Suppressor macrophage (primary cell): Measurements from ENCODE around the gene GSTM5.
A peak's percentile ranks its signal among the peaks of the same experiment; 100 is the strongest.
"Not testable (repeated sequence)": the region's sequence is repeated elsewhere in the genome, so short reads cannot be mapped to it uniquely, and the experiment has no call there.

ENCODE experiments used
- DNase-seq, 4 experiments: peaks; one replicate each; pipeline ENCODE4 v3.0.0-alpha.2; 2020 to 2022

Gene GSTM5

DNA sequence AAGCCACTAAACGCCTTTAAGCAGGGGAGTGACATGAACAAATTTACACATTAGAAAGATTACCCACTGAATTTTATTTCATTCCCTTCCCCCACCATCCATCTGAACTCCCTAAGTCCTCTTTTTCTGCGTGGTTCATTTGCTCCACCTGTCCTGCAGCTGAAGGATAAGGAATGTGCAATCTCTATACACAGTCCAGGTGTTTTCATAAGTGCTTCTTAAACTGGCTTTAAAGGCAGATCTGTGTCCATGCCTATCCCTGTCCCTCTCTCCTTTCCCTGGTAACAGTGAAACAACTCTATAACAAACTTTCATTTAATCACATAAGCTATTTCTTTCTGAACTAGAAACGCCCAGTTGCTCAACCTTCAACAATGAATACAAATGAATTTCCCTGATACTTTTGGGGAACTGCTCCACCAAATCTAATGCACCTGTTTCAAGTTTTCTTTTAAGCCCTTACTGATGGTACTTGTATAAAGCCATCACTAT is 20.4 kb downstream of the GSTM5 start:
- DNase-seq, result no peak

DNA sequence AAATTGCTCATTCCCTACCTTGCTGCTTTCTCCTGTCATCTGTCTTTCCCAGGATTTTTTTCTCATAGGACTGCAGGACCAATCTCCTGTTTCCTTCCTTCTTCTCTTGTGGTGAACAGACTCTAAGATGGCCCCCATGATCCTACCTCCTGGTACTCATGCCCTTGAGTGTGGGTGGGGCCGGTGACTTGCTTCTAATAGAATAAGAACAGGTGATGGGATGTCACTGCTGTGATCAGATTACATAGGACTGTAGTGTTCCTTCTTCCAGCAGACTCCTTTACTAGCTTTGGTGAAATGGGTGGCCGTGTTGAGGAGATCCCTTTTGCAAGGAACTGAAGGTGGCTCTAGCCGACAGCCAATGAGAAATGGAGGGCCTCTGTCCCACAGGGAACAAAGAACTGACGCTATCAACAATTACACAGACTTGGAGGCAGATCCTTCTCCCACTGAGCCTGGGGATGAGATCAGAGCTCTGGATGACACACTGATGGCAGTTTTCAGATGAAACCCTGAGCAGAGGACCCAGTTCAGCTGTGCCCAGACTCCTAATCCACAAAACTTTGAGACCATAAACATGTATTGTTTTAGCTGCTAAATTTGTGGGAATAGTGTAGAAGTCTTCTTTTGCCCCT is 21.3 kb downstream of the GSTM5 start:
- no peak for DNase-seq

DNA sequence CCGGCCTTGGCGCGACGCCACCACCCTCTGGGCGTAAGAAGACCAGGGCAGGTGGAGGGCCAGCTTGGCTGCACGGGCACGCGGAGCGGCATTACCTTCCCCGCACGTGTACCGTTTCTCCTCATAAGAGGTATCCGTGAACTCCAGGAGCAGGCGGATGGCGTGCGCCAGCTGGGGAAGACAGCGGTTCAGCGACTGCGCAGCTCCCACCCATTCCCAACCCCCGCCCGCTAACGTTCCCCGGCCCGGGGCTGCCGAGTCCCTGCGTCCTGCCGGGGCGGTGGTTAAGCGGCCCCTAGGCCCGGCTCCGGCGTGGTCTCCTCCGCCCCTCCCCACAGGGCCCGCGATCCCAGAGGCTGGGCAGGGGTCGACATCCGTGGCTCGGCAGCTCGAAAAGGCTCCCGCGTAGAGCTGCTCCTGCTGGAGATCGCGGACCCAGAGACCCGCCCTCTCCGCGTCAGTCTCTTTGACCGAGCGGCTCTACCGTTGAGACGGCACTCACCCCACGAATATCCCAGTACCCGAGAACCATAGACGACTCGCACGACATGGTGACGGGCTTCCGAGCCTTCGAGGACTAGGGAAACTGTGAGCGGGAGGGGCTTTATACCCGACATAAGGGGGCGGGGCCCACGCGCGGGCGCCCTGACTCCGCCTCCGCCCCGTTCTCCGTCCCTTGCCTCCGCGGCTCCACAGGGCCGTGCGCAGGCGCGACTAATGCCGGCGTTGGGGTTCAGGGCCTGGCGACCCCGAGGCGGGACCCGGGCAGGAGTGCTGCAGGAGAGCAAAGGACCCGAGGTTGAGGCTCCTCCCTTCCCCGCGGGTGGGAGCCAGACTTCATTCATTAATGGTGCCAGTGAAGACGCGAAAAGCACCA is 27.9 kb downstream of the GSTM5 start:
- peak; percentile 71 to 87 (median 80) for DNase-seq

DNA sequence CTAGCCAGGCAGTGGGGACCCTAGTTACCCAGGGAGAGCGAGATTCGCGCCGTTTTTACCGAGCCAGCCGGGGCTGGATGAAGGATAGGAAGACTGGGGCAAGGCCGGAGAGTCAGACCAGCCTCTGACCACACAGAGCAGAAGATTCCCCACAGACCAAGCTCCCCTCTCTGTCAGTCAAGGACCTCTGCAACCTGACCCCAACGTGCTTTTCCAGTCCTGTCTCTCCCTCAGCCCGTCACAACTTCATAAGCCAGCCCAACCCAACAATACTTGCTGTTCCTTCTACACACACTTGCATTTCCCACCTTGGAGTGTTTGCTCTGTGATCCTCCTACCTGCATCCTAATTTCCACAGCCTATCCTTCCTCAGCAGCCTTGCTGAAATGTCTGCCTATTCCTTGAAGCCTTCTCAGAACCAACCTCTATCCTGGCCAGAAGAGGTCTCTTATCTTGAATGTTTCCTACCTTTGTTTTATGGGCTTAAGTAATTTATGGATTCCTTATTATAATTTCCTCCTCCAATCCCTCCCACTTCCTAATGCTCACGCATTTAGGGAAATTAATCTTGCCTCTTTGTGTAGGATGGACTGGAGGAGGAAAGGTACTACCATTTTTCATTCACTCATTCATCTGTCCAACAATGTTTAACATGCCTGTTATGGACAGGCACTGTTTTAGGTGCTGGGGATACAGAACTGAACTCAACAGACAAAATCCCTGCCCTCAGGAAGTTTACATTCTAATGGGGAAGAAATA is 28.7 kb downstream of the GSTM5 start, which contains the start of gene GSTM3:
Gene GSTM3, minus strand, starts transcription at position 424 of the 759 bp plus-strand sequence. CDS start 751 bp downstream, outside the sequence.
- DNase-seq, result no peak

DNA sequence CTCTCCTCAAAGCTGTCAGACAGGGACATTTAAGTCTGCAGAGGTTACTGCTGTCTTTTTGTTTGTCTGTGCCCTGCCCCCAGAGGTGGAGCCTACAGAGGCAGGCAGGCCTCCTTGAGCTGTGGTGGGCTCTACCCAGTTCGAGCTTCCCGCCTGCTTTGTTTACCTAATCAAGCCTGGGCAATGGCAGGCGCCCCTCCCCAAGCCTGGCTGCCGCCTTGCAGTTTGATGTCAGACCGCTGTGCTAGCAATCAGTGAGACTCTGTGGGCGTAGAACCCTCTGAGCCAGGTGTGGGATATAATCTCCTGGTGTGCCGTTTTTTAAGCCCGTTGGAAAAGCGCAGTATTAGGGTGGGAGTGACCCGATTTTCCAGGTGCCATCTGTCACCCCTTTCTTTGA is 36.3 kb downstream of the GSTM5 start:
- not testable (repeated sequence) for DNase-seq

DNA sequence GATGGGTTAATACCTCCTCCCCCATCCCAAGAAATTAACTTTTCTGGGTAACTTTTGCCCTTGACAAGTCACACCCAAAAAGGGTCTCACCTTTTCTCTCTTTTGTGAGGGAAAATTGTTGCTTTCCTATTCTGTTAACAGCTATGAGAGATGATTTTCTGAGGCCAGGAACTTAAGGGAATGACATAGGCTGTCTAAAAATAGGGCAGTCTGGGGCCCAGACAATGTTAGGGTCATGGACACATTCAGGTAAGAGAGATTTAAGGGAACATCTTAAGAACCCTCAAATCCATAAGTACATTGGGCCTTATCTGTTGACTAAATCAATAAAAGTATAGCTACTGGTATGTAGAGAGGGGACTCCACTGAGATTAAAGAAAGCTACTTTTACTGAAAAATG is 37.2 kb downstream of the GSTM5 start:
- DNase-seq, result no peak

DNA sequence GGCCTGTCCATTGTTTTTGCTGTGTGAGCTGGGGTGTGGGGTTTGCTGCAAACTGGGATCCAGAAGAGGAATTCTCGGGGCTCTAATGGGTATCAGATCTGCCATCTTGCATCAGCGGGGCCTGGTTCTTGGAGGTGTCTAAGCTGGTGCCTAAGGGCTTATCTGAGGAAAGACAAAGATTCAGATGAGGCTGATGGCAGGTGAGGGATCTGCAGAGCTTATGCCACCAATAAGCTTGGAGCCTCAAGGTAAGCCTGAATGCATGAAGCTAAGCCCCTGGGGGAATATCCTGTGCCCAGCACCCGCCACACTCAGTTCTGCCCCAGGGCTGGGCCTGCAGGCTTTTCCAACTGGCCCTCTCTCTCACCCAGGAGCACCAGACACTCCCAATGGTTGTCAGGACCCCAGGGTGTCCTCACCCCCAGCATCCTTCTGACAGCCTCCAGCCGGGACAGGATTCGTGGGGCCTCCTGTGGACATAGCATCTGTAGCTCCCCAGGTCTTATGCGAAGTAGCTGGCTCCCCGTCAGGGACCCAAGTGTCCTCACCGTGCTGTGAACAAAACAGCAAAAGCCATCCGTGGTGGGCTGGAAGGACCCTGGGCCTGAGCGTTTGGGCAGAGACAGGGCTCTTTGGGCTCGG is 38.3 kb downstream of the GSTM5 start:
- DNase-seq, result no peak

DNA sequence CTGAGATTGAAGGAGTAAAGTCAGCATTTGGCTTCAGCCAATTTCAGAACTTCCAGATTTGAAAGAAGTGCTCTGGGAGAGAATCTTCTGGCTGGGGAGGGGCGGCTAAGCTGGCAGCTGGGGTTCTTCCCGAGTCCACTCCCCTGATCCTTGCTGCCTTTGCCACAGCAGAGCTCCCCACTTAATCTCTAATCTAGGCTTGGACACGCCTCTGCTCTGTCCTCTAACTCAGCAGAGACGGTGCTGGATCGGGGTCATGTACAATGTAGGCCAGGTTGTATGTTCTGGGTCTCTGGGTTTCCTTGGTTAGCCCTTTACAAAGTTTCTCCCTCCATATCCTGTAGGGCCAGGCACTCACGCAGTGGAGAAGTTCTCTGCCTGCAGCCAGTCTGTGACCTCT is 38.9 kb downstream of the GSTM5 start:
- DNase-seq, result no peak

DNA sequence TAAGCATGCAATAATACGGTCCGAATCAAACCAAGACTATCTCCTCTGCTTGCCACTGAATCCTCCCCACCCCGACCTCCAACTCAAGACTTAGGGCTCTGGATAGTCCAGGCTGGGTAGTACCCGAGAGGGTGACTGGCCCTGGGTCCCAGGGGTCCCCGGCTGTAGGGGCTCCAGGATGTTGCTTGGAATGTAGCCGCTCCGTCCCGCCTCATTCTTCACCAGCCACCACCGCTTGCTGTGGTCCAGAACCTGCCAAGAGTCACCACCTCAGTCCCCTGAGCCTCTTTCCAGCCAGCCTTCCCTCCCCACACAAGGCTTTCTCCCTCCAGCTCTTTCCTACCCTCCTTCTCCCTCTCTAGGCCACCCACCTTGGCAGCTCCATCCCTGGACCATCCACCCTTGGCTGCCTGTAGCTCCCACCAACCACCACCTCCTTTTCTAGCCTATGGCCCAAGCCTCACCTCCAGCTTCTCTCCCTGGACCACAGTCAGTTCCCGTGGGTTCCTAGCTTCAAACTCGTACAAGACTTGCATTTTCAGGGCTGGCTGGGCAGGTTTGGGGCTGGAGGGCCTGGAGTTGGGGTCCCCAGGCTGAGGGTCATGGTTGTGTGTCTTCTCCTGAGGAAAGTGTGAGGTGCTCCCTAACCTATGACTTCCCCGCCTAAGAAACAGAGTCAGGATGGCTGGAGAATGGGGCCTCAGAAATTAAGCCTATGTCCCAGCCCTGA is 39.6 kb downstream of the GSTM5 start:
- DNase-seq, result no peak

DNA sequence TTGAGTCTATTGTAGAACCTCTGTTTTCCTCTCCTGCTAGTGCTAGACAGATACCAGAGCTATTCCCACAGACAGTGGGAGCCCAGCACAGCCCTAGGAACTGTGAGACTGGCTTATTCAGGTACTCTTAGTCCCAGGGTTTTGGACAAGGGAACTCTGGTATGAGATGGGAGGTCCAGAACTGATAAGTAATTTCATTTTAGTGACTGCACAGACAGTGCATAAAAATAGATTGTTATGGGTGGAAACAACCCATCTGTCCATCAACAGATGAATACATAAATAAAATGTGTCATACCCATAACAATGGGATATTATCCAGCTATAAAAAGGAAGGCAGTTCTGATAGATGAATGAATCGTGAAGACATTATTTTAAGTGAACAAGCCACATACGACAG is 42.7 kb downstream of the GSTM5 start:
- DNase-seq, result no peak

DNA sequence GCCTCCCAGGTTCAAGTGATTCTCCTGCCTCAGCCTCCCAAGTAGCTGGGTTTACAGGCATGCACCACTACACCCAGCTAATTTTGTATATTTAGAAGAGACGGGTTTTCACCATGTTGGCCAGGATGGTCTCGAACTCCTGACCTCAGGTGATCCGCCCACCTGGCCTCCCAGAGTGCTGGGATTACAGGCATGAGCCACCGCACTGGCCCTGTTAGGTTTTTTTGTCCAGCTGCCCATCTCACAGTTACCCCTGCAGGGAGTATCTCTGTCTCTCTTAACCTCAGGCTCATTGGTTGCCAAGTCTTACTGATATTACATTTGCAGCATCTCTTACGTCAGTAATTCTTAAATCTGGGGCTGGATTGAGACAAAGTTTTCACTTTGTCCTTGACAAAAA is 44.3 kb downstream of the GSTM5 start:
- not testable (repeated sequence) for DNase-seq

DNA sequence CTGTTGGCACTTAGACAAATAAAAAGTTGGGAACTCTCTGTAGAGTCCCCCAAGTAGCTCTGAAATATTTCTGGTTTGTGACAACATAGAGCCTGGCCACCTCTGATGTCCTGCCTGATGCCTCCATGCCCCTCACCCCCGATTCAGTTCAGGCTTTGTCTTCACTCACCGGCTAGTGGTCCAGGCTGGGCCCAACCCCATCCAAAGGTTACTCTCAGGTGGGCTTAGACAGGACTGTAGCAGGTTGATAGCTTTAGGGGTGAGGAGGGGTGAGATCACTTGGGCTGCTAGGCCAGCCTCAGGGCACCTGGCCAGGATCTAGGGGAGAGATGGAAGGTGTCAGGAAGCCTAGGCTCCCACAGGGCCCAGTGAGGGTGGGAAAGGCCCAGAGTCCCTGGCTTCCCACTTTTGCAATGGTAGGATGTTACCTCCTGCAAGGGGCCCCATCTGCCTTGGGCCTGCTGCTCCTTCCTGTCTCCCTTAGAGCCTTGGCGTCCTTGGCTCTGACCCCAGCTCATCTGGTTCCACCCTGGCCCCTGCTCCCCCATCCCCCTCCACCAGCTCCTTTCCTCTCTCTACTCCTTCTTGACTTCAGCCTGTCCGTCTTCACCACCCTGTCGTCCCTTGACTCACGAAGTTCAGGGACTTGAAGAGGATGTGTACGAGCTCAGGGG is 44.9 kb downstream of the GSTM5 start:
- DNase-seq, result no peak

DNA sequence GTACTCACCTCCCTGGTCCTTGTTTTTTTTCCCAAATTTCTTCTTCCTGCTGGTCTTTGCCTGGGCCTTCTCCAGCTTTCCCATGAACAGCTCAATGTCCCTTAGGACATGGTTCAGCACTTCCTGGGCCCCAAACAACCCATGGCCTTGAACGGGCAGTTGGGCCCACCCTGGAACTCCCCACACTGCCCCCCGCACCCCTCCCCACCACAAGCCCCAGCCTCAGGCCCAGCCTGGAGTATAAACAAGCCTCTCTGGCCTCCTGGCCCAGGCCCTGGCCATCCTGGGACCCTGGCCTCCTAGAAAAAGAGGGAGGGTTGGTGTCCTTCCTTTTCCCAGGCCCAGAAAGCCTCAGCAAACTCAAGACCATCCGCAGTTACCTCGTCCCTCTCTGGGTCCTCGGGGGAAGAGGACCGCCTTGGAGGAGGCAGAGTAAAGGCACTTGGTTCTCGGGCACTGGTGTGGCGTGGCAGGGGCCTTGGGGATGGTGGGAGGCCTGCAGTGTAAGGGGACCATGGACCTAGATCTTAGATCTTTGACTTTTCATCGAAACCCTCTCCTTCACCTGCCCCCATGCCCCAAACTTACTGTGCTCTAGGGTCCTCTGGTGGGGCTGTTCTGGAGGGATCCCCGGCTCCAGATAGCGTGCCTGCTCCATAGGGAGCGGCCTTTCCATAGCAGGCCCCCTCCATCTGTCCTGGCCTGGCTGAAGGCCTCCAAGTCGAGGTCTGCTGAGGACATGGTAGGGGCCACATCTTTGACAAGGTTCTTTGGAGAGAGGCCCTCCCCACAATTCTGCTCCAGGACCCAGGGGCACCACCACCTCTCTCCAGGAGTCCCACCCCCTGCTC is 46.1 kb downstream of the GSTM5 start:
- no peak for DNase-seq

DNA sequence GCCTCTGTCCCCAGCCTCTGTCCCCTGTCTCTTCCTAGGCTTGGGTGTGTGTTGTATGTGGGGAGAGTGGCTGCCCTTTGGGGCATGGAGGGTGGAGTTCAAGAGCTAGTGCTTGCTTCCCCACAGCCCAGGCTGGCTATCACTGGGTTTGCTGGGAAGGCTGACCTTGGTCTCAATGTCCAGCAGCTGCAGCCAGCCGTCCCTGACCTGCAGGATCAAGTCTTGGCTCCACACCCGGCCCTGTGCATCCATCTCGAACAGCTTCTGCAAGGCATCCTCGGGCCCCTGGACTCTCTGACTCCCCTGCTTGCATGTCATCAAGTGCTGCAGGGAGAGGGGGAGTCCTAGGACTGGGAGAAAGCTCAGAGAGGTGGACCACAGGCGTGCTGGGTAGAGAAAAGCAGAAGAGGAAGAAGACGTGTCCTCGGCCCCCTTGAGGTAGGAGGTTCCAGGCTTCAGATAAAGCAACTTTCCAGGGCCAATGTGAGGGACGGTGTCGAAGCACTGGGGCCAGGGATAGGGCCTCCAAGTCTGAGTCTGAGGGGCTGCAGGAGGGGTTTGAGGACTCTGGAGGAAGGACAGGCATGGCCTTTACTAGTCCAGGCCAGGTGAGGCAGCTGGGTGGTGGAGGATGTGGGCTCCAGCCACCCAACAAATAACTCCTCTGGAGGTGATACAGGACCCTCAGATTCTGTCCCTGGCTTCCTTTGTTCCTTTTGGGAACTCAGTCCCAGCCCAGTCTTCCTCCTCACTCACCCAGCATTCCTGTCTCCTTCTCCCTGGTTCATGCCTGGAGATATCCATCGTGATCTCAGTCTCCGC is 47.7 kb downstream of the GSTM5 start:
- DNase-seq, result peak in 2 of 4 experiments; percentile 29 to 37

DNA sequence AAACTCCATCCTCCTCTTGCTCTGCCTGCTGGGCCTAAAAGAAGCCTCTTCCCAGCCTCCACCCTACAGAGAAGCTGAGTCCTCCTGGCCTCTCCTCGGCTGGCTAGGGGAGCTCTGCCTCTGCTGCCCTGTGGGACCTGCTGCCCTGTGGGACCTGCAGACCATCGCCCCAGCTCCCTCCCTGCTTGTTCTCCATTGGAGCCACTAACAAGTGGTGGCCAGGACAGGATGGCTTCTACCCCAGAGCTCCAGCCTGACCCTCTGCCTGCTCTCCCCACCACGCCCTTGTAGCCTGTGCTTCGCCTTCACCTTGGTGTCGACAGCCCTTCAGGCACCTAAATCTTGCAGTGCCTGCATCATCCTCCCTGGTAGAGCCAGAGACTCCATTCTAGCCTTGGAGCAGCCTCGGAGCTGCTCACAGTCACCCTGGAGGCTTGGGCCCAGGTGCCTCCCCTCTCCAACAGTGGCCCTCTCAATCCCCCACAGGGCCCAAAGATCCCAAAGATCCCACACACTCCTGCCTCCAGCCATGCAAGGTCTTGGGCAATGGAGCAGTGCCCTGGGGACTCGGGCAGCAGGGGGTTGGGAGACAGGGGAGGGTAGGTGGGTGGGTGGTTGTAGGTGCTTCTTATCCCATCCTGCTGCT is 48.7 kb downstream of the GSTM5 start:
- DNase-seq, result no peak

DNA sequence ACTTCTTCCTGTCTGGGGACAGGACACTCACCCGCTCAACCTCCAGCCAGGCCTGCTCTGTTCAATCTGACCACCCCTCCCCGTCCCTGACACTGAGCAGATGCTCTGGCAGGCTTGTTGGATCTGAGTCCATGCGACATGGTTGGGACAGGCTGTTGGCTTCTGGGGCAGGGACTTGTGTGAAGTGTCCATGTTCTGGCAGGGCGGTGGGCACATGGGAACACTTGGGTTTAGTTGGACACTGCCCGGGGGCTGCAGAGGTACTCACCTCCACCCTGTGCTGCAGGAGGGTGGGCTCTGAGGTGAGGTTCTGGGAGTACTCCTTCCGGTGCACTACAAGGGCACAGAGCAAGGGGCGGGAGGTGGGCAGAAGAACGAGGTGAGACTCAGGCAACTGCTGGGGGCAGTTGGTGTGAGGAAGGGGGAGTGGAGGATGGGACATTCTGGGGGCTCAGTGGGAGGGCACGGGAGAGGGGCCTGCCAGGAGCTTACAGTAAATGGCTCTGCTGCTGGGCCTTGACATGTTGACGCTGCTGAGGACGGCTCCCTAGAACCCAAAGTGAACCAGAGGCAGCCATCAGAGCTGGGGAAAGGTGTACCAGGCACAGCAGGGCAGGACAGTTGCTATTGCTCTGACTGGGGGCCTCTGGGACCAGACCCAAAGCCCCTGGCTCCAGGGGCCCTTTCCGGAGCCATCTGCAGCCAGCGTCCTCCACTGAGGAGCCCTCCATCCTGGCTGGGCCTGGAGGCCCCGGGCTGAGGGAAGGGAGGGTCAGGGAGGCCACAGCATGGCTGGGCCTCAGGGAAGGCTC is 49.4 kb downstream of the GSTM5 start:
- no peak for DNase-seq

DNA sequence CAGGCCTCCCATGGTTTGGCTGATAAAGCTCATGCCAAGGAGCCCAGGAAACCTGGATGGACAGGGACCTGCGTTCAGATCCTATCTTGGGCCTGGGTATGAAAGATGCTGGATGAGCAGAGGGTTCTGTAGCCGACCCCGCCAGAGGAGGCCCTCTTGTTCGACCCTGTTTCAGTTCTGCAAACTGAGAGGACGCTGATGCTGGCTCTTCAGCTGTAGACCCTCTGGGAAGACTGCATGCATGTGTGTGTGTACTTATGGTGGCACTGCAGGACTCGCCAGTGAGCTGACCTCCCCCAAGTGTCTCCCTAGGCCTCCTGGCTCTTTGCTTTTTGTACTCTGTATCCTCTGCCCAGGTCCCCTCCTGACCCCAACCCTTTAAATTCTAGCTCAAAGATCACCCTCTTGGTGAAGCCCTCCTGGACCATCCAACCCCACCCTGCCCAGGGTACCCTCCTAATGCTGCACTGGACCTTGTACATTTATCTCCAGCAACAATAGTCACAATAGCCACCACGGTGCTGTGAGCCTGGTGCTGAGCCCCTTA is 50.1 kb downstream of the GSTM5 start:
- no peak for DNase-seq
